ENCODE measurements around the gene GREB1L.

Gene GREB1L

GRCh38 chr18:21534327-21534726, 292.3 kb downstream of the GREB1L start:
- Mint-ChIP-seq H3K4me1 (no peaks in the 10 kb centered on the region), H3K27me3 (no peaks in the 10 kb centered on the region), H3K27ac (no peak overlapping the region), H3K9me3 (no peaks in the 10 kb centered on the region), H3K4me3 (no peak overlapping the region), H3K36me3 (peaks cover 41% of the 10 kb centered on the region)
- ATAC-seq: no peak

- no peak overlapping the region for H3K4me3 Mint-ChIP-seq
- no peaks in the 10 kb centered on the region for H3K9me3 Mint-ChIP-seq
- H3K27me3 Mint-ChIP-seq: no peaks in the 10 kb centered on the region
- no peak for ATAC-seq
- H3K36me3 Mint-ChIP-seq: peaks cover 43% of the 10 kb centered on the region
- H3K4me1 Mint-ChIP-seq: no peaks in the 10 kb centered on the region
- H3K27ac Mint-ChIP-seq: no peak overlapping the region
Measured at GRCh38 chr18:21538230-21538629, 296.2 kb downstream of the GREB1L start.

- H3K27me3 Mint-ChIP-seq: no peaks in the 10 kb centered on the region
- no peak overlapping the region for H3K27ac Mint-ChIP-seq
- H3K4me3 Mint-ChIP-seq: no peak overlapping the region
- no peak for ATAC-seq
- H3K36me3 Mint-ChIP-seq: peaks cover 46% of the 10 kb centered on the region
- no peaks in the 10 kb centered on the region for H3K4me1 Mint-ChIP-seq
- no peaks in the 10 kb centered on the region for H3K9me3 Mint-ChIP-seq
Measured at GRCh38 chr18:21546423-21546822, 304.4 kb downstream of the GREB1L start.

GRCh38 chr18:21548647-21549046, 306.6 kb downstream of the GREB1L start:
- Mint-ChIP-seq H3K4me3 (no peak overlapping the region), H3K4me1 (no peaks in the 10 kb centered on the region), H3K27ac (no peak overlapping the region), H3K27me3 (no peaks in the 10 kb centered on the region), H3K36me3 (peaks cover 54% of the 10 kb centered on the region), H3K9me3 (no peaks in the 10 kb centered on the region)
- no peak for ATAC-seq

GRCh38 chr18:21550510-21550970, 308.5 kb downstream of the GREB1L start:
- no peak for ATAC-seq
- Mint-ChIP-seq H3K27me3 (no peaks in the 10 kb centered on the region), H3K4me1 (no peaks in the 10 kb centered on the region), H3K27ac (no peak overlapping the region), H3K4me3 (no peak overlapping the region), H3K36me3 (peaks cover 60% of the 10 kb centered on the region), H3K9me3 (no peaks in the 10 kb centered on the region)

GRCh38 chr18:21557607-21558253, 315.7 kb downstream of the GREB1L start:
- ATAC-seq: no peak
- H3K4me3 Mint-ChIP-seq: no peak overlapping the region
- no peak overlapping the region for H3K27ac Mint-ChIP-seq
- H3K36me3 Mint-ChIP-seq: peaks cover 54% of the 10 kb centered on the region
- H3K4me1 Mint-ChIP-seq: no peaks in the 10 kb centered on the region
- no peaks in the 10 kb centered on the region for H3K9me3 Mint-ChIP-seq
- H3K27me3 Mint-ChIP-seq: no peaks in the 10 kb centered on the region

- no peak overlapping the region for H3K4me3 Mint-ChIP-seq
- no peaks in the 10 kb centered on the region for H3K27me3 Mint-ChIP-seq
- no peaks in the 10 kb centered on the region for H3K4me1 Mint-ChIP-seq
- ATAC-seq: no peak
- no peaks in the 10 kb centered on the region for H3K9me3 Mint-ChIP-seq
- H3K27ac Mint-ChIP-seq: no peak overlapping the region
- peaks cover 55% of the 10 kb centered on the region for H3K36me3 Mint-ChIP-seq
Measured at GRCh38 chr18:21559195-21559594, 317.2 kb downstream of the GREB1L start.

- Mint-ChIP-seq H3K36me3 (peaks cover 50% of the 10 kb centered on the region), H3K9me3 (no peaks in the 10 kb centered on the region), H3K4me1 (peaks cover 6% of the 10 kb centered on the region), H3K27ac (no peak overlapping the region), H3K4me3 (no peak overlapping the region), H3K27me3 (no peaks in the 10 kb centered on the region)
- no peak for ATAC-seq
Measured at GRCh38 chr18:21571772-21572171, 329.7 kb downstream of the GREB1L start.

Measured in stimulated activated memory B cell treated with anti-CD40 and anti-IgM and Interleukin-4, amounts not matched to agents 10 μg/mL and 1 μg/mL and 100 μg/mL, for 72 hours (primary cell).